VCaP (cell line): ENCODE measurements around the gene LRRC58.
A peak's percentile ranks its signal among the peaks of the same experiment; 100 is the strongest.
"Not testable (repeated sequence)": the region's sequence is repeated elsewhere in the genome, so short reads cannot be mapped to it uniquely, and the experiment has no call there.

Experiments used
- H3K27ac ChIP-seq: fragments of 450-650 bp; 2 replicates; pipeline ENCODE4 v1.5.1; 2017
- TF ChIP-seq, protein P1 (sequence below): fragments of 450-650 bp; conservative IDR thresholded peaks from 2 replicates; pipeline ENCODE4 v1.5.1; 2017; ENCODE audit warnings: mild to moderate bottlenecking, moderate library complexity

Gene LRRC58

DNA sequence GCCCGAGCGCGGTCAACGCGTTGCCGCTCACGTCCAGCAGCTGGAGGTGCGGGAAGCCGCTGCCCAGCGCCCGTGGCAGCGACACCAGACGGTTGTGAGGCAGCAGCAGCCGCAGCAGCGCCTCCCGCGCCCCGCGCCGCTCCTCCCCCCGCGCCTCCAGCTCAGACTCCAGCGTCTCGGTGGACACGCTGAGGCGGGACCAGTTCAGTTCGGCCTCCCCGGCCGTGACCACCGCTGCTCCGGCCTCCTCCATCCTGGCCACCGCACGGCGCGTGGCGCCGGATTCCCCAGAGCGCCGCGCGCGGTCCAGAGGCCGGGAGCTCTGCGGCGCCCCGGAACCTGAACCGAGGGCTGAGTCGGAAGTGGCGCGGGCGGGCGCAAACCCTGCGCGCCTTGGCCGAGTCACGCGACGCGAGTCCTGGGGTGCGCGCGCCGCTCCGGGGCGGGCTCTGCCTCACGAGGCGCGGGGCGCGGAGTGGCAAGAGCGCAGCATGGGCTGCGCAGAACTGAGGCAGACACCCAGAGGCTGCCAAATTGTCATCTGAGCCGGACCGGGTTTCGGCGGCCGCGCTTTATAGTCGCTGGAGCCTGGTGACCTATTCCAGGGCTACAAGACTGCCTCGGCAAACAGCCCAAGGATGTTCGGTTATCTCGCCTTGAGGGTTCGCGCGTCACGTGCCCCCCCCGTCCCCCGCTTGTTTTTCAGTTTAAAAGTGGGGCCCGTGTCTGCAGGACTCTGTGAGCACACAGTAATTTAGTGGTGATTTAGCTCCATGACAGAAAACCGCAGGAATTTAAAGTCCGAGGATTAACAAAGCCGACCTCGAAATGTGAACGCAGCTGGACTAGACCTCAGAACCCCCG, at the start of gene LRRC58:
Gene LRRC58, minus strand, starts transcription at position 364 of the 864 bp plus-strand sequence. Its CDS starts 111 bp downstream, at position 253.
- TF ChIP-seq, protein P1, sequence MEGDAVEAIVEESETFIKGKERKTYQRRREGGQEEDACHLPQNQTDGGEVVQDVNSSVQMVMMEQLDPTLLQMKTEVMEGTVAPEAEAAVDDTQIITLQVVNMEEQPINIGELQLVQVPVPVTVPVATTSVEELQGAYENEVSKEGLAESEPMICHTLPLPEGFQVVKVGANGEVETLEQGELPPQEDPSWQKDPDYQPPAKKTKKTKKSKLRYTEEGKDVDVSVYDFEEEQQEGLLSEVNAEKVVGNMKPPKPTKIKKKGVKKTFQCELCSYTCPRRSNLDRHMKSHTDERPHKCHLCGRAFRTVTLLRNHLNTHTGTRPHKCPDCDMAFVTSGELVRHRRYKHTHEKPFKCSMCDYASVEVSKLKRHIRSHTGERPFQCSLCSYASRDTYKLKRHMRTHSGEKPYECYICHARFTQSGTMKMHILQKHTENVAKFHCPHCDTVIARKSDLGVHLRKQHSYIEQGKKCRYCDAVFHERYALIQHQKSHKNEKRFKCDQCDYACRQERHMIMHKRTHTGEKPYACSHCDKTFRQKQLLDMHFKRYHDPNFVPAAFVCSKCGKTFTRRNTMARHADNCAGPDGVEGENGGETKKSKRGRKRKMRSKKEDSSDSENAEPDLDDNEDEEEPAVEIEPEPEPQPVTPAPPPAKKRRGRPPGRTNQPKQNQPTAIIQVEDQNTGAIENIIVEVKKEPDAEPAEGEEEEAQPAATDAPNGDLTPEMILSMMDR, result peak; percentile 55
- H3K27ac ChIP-seq, result peak within 1 kb of the TSS; percentile 92

DNA sequence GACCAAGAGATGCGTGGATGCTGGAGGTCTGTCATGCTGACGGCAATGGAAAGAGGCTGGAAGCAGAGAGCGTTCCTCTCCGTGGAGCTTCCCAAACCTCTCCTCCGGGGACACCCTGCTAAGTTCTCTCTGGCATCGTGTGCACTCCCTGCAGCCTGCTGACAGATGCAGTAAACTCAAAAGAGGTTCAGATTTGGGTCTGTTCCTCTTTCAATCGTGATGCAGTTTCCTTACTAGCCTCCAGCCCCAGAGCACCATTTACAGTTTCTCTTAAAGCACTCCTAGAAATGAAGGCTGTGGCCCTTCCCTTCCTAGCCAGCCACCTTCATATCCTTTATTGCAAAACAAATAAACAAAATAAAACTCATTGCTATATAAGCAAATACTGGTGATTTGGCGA, 47.3 kb upstream of the LRRC58 start:
- H3K27ac ChIP-seq, result no peak overlapping the region
- TF ChIP-seq, protein P1, result no peak

DNA sequence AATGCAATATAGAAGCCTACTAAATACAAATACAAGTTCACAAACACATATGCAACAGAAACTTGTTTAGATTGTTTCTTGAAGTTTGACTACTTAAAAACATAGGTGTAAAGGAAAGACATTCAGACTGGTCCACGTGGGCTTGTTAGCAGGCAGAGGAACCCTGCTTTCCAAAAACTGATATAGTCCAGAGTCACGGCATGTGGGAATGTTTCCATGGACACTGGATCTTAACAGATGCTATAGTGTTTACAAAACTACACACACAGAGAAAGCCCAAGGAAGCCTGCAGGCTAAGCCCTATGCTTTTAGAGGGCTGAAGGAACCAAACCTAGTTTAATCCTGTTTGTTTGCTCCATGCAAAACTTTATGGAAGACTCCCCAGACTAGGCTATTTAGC, 45.2 kb upstream of the LRRC58 start:
- H3K27ac ChIP-seq, result no peak overlapping the region
- TF ChIP-seq, protein P1, result no peak

DNA sequence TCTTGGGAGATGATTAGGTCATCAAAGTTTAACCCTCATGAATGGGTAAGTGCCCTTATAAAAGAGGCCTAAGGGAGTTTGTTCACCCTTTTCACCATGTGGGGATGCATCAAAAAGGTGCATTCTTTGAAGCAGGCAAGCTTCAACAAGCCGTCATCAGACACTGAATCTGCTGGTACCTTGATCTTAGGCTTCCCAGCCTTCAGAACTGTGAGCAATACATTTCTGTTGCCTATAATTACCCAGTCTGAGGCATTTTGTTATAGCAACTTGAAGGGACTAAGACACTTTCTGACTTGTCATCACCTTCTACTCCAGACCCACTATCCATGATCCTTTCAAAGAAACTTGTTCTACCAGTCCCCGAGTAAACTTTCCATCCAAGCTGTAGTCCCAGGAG, 44.6 kb upstream of the LRRC58 start:
- TF ChIP-seq, protein P1, result no peak
- no peak overlapping the region for H3K27ac ChIP-seq

DNA sequence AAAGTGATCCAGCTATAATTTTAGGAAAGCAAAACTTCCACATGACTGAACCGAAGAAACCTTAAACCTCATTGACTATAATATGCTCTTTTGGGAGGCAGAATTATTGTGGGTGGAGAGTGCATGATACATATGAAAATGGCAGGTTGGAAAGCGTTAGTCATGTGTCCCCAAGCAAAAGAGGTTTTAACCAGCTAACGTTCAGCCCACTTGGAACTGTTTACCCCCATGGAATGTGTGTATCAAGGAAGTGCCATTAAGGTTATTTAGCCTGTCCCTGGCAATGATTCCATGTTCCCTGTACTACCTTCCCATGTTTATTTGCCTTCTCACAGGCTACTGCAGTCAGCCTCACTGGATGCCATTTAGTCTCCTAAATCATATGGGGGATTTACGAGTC, 44.1 kb upstream of the LRRC58 start:
- H3K27ac ChIP-seq, result no peak overlapping the region
- TF ChIP-seq, protein P1, result no peak

DNA sequence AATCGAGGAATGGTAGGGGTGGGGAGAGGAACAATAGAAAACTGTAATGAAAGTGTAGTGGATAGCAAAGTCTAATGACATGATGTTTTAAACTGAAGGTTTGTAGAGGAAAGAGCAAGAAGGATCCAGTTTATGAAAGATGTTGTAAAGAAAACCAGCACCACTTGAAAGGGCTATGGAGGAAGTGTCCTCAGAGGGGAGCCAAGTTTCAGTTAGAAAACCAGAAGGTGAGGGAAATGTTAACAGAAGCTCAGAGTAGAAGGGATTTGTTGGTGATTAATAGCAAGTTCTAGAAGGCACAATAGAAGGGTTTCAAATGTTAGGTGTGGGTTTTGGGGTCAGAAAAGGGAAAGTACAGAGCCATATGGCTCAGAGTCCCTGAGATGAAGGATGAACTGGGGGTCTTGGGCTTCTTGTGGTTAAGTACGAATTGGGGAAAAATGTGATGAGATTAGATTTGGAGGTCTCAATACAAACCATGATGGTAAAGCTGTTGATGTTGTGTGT, 33.8 kb upstream of the LRRC58 start:
- no peak overlapping the region for H3K27ac ChIP-seq
- TF ChIP-seq, protein P1, result no peak

DNA sequence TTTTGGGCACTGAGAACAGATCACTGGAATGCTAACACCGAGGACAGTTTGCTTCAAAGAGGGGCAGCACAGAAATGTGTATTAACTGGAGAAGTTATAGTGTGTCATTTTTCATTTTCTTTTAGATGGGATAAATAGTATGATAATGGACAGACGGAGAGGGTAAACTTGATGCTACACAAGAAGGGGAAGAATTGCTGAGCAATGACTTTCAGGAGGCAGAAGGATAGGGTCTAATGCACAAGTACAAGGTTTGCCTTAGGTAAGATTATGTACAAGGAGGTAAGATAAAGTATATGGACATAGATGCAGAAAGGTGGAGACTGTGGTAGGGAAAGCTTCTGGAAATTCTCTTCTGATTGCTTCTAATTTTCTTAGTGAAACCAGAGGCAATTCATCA, 32.3 kb upstream of the LRRC58 start:
- H3K27ac ChIP-seq, result no peak overlapping the region
- TF ChIP-seq, protein P1, result no peak

DNA sequence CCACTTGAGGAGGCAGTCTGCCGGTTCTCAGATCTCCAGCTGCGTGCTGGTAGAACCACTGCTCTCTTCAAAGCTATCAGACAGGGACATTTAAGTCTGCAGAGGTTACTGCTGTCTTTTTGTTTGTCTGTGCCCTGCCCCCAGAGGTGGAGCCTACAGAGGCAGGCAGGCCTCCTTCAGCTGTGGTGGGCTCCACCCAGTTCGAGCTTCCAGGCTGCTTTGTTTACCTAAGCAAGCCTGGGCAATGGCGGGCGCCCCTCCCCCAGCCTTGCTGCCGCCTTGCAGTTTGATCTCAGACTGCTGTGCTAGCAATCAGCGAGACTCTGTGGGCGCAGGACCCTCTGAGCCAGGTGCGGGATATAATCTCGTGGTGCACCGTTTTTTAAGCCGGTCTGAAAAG, 28.8 kb upstream of the LRRC58 start:
- not testable (repeated sequence) for H3K27ac ChIP-seq
